NCI-H82 treated with DMSO at 0.1 percent for 48 hours (cell line): ENCODE data around the gene GIMAP5.

ENCODE experiments used
- DNase-seq: peaks from one replicate; lab custom pipeline; 2025; ENCODE audit not compliant: unreplicated experiment; lab: John Stamatoyannopoulos, UW

GIMAP5 gene

DNA sequence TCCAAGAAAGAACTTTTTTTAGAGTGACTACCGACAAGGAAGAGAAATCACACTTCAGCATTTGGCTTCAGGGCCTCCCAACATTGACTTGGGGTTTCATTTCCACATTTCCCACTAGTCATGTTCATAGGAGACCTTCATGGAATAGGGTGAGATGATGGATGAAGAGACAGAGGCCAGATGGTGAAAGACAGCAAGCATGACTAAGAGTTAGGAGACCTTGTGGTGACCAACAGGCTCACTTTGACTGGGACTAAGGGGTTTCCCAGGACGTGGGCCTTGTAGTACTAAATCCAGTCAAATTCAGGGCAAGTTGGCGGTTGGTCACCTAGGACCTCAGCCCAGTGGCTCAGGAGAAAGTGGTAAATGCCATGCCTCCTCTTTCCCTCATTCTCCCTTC, 3.0 kb upstream of the GIMAP5 start:
- DNase-seq = no peak

DNA sequence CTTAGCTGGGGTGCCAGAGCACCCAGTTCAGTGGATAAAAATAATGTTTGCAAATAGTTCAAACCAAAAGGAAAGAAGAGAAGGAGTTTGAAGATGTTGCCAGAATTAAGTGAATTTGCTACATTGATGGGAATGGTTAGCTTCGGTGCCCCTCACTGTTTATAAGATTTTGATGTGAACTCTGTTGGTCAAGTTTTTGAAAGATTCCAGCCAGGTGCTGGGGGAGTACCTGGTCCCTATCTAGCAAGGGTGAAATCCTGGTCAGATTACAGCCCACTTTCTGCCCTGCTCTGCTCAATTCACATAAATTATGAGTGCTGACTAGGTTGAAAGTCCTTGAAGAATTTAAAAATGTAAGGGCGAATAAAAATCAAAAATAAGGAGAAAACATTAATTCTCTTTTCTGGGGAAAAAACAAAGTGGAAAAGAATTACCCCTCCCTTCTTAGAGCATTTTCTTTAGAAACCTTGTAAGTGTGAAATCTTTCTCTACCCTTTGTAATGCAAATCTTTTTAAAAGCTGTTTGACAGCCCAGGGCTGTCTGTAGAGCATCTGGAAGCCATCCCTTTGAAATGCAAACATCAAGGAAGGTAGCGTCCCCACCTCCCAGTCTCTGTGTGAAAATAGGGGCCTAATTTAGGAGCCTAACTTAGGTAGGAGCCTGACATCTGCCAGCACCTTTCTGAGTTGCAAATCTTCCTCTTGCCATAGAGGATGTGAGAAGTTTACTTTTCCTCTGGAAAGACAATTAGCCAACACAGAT, 1.4 kb upstream of the GIMAP5 start:
- no peak for DNase-seq

DNA sequence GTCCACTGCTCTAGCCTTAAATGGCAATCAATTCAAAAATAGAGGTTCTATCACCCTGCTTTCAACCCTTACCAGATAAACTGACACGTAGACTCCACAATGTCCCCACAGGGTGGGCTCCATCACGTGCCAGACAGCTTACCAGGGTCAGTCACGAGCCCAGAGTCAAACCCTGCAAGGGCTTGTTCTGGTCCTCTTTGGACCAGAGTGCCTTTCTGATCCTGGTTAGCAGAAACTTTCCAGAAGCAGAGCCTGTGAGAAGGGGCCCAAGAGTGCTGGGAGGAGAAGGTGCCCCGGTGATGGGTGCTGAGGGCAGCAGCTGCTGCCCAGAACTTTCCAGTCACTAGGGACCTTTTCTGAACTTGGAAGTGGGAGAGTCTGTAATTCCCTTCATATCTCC, 354 bp upstream of the GIMAP5 start:
- DNase-seq = no peak

DNA sequence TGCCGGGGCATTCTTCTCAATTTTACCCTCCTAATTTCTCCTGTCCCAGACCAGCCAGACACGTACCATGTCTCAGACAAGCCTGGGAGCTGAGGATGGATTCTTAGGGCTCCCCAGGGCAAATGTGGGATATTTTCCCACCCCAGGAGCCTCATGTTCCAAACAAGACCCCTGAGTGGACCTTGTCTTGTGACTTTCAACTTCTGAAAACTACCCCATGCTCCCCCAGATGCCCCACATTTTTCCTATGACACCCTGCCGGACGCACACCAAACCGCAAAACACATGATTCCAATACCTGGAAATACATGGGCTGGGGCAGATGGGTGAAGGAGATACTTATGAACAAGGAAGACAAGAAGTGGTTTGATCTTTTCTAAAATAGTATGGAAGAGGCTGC, 874 bp downstream of the GIMAP5 start:
- no peak for DNase-seq

DNA sequence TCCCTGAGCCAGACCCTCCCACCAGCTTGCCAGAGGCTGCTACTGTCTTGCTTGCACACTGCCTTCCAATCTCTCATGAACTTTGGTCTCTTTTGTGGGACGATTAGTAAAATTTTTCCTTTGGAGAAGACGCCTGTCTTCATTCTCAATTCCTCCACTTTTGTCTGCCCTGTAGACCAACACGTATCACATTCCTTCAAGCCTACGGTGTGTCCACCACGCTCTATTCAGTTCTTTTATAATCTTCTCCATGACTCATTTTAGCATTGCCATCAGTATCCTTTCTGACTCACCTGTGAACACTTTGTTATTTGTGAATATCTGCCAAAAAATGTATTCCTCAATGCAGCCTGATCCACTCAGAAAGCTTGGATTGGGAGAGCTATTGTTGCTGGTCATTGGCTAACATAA, 1.4 kb downstream of the GIMAP5 start:
- DNase-seq = no peak

DNA sequence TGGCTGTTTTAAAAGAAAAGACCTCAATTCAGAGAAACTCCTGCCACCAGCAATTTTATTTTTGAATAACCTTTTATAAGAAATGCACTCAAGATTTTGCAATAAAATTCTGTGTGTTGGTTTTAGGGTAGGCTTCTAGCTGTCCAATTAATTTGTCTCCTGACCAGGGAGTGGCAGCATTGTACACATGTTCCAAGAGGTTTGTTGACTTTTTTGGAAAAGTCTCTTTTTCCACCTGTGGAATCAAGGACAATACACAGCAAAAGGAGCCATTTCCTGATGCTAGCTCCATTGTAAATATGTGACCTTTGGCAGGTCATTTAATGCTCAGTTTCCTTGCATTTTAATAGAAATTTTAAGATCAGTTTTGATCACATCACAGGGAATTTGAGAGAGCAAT, 1.8 kb downstream of the GIMAP5 start:
- no peak for DNase-seq

DNA sequence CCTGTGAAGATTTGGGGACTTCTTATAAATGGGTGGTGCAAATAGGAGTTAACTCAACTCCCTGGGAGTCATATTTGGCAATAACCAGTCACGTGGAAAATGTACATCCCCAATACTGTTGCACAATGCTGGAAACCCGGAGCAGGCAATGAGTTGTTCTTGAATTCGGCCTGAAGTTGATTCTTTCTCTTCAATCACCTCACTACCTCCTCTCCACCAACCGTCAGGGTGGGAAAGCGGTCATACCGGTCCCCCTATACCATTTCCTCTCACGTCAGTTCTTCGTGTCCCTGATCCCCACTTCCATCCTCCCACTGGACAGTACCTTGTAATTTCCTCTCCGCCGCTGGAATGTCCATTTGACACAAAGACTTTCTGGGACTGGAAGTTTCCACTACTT, 2.8 kb downstream of the GIMAP5 start:
- no peak for DNase-seq

DNA sequence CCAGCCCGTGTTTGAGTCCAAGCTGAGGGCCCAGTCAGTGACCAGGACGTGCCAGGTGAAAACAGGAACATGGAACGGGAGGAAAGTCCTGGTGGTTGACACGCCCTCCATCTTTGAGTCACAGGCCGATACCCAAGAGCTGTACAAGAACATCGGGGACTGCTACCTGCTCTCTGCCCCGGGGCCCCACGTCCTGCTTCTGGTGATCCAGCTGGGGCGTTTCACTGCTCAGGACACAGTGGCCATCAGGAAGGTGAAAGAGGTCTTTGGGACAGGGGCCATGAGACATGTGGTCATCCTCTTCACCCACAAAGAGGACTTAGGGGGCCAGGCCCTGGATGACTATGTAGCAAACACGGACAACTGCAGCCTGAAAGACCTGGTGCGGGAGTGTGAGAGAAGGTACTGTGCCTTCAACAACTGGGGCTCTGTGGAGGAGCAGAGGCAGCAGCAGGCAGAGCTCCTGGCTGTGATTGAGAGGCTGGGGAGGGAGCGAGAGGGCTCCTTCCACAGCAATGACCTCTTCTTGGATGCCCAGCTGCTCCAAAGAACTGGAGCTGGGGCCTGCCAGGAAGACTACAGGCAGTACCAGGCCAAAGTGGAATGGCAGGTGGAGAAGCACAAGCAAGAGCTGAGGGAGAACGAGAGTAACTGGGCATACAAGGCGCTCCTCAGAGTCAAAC, 5.2 kb downstream of the GIMAP5 start:
- DNase-seq = no peak

DNA sequence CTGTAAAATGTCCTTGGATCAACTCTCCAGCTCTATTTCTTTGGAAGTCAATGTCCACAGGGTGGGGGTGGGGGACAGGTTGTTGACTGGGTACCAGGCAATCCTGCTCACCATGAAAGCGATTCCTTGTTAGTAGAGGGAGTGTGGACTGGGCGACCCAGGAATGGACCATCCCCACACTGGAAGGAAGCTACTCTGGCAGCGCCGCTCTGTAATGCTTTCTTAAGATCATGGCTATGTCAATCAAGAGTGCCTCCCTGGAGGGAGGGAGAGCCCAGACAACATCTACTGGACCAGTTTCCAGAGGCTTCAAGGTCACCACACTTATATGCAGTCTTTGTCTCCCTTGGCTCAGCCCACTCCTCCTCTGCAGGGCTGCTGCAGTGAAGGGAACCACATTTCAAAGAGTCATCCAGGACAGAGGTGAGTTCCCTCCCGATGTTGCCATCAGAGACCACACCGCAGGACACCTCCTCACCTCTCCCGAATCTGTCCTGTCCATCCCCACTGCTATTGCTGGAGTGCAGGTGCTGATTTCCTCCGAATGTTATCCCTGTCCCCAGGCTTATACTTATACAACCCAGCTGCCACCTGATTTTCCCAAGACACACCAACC, 6.9 kb downstream of the GIMAP5 start:
- DNase-seq = no peak

DNA sequence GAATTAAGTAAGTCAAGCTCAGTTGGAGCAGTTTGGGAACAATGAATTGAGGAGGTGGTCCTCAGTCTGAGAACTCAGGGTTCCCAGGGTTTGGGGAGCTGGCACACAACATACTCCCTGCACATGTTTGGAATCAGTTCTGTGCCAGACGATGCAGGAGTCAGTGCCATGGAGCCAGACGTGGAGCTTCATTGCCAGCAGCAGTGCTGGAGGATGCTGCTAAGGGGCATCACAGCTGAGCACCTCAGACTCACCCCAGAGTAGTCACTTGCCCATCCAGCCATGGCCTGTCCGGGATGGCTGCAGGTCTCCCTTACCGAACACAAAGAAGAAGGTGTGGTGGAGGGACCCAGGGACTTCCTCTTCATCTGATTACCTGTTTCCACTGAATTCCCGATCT, 7.9 kb downstream of the GIMAP5 start:
- DNase-seq = no peak

DNA sequence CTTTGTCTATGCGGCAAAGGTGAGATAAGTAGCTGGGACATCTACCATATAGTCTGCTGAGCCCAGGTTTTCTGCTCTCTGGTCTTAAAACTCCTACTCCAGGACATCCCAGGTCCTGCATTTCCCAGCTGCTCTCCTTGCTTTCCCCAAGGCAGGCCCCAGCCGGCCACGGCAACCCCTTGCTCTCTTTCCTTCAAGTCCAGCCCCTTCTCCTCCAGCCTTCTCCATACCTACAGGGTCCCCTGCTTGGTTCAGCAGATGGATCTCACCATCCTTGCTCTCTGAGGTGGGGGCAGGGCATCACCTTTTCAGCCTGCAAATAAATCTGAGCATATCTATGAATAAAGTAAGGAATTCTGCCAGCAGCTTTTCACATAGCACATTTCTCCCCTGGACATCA, 8.7 kb downstream of the GIMAP5 start:
- no peak for DNase-seq

DNA sequence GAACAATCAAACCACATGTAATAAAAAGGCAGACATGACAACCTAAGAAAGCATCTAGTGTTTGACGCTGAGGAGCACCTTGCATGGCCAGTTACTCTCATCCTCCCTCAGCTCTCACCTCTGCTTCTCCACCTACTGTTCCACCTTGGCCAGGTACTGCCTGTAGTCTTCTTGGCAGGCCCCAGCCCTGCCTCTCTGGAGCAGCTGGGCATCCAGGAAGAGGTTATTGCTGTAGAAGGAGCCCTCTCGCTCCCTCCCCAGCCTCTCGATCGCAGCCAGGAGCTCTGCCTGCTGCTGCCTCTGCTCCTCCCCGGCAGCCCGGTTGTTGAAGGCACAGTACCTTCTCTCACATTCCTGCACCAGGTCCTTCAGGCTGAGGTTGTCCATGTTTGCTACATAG, 9.7 kb downstream of the GIMAP5 start:
- DNase-seq = no peak

DNA sequence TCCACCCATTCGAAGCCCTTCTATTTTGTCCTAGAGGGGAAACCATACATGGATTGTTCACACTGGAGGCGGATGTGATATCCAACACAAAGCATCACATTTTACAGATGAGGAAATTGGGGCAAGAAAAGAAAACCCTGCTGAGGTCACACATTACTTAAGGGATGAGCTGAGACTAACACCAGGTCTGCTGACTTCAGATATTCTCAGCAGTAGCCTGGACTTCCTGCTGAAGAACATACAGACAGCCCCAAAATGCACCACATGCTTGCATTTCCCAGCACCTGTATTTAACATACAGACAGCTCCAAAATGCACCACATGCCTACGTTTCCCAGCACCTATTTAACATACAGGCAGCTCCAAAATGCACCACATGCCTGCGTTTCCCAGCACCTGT, 11.2 kb downstream of the GIMAP5 start:
- no peak for DNase-seq

DNA sequence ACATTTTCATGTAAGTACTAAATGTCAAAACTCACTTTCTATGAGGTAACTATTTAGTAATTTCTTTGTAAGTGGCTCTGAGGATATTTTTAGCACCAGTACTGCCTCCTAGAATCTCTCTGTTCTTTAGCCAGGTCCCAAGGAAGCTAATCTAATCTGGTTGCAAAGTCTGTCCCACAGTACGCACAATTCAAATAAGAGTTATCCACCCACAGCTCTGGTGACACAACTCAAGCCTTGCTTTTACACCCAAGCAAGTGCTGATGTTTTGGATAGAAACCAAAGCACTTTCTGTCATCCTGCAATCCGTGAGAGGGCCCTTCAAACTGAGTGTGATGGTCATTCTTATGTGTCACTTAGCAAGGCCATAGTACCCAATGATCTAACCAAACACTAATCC, 14.5 kb downstream of the GIMAP5 start:
- DNase-seq = no peak

DNA sequence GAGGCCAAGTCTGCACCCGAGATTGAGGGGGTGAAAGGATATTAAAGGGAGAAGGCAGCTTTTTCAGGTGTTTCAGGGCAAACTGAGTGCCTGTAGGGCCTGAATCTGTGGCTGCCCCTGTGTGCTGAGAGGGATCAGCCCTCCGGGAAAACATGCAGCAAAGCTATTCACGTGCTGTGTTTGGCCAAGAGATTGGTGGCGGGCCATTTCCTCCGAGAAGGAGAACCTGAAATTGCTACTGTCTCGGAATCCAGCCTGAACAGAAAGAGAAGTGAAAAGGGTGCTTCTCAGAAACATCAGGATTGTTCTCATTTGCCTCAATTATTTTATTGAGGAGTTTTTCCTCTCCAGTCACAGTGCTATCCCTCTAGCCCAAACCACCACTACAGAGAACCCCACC, 16.0 kb downstream of the GIMAP5 start:
- no peak for DNase-seq

DNA sequence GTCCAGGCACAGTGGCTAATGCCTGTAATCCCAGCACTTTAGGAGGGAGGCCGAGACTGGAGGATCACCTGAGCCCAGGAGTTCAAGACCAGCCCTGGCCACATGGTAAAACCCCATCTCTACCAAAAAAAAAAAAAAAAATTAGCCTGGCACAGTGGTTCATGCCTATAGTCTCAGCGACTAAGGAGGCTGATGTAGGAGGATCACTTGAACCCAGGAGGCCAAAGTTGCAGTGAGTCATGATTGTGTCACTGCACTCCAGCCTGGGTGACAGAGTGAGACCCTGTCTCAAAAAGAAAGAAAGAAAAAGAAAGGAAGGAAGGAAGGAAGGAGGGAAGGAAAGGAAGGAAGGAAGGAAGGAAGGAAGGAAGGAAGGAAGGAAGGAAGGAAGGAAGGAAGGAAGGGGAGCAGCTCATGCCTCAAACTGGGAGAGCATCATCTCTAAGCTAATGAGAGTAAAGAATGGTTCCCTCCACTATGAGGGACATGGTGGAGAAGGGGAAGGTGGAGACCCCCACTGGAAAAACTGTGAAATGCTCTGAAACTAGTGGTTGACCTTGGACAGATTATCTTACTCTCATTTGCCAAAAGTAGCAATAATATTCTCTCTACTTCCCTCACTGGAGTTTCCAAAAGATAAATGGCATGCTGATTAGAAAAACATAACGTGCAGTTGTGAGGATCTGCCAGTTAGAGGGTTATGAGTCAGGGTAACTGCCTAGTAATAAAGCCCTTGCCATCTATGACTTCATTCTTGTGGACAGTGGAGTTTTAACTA, 16.8 kb downstream of the GIMAP5 start:
- DNase-seq = no peak

DNA sequence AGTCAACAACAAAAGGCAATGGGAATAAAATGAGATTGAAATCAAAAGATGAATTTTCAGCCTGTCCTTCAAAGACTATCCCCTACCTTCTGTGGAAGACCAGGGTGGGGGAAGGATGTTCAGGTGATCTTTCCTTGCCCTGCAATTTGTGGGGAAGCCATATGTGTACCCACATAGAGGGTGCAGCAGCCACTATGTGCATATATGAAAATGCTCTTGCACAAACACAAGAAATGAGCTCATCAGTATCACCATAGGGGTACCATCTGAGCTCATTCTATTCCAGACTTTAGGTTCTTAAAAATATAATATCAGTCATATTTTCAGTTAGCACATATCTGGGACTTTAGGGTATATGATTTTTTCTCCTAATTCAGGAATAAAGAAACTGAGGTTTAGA, 17.7 kb downstream of the GIMAP5 start:
- DNase-seq = no peak

DNA sequence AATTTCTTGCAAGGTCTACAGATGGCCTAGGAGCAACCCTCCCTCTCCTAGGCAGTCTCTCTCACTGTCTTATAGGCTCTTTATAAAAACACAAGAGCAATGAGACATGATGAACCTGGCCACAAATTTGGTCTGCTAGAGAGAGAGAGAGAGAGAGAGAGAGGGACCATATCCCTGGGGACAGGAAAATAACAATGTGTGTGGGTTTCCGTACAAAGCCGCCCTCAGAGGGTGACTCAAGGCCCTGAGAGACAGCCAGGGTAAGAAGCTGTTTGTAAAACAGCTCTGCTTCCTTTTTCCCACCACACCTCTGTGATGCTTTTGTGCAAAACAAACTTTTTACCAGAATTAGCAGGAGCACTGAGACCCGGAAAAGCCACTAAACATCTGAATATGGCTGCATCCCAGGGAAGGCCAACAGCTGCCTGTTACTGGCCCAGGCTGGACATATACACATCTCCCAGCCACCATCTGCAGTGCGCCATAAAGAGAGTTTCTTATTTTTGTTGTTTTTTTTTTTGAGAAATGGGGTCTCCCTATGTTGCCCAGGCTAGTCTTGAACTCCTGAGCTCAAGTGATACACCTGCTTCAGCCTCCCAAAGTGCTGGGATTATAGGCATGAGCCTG, 18.4 kb downstream of the GIMAP5 start:
- DNase-seq = no peak

DNA sequence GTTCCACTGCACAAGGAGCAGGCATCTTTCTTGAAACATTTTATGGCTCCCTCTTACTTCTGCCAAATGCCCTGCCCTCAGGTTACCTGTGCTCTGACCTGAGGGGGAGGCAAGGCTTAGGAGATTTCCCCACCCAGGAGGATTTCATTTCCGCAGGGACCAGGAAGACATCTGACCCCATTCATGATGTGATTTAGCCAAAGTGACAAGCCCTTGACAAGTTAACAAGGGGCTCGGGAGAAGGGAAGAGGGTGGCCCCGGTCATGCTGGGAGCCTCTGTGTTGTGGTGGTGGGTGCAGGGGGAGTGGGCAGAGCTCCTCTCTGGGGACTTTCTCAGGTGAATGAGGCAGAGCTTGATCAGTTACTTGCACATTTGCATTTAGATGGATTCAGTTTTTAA, 18.9 kb downstream of the GIMAP5 start:
- no peak for DNase-seq

DNA sequence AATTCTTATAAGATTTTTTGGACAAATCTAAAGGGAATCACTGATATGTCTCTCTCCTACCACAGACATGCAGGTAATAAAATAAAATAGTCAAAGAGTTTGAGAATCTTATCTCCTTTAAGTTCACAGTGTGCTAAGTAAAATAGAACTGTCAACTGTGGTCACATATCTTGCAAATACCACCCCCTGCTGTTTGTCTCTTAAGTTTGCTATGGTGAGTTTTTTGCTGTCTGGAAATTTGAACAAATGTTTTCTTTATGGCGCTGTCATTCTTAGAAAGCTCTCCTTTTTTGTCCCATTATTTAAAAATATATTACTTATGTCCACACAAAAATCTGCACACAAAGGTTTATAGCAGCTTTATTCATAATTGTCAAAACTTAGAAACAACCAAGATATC, 19.6 kb downstream of the GIMAP5 start:
- DNase-seq = no peak

DNA sequence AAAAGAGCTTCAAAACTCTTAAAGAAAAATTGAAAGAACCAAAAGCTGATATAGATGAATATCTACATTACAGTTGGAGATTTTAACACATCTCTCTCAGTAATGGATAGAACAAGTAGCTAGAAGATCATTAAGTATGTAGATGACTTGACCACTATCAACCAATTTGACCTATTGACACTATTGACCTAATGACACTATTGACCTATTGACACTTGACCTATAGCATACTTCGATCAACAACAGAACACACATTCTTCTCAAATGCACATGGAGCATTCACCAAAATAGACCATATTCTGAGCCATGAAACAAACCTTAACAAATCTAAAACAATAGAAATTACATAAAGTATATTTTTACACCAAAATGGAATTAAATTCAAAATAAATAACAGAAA, 22.3 kb downstream of the GIMAP5 start:
- DNase-seq = no peak
